HUDEP-2 (cell line): Measurements from ENCODE around the gene IFNA5.

Experiments
- DNase-seq, 76 experiments: peaks; one replicate each; lab custom pipeline; 2025; ENCODE audit not compliant: unreplicated experiment in 76 of 76; lab: John Stamatoyannopoulos, UW

The IFNA5 gene

GRCh38 chr9:21305213-21305612, at the start of gene IFNA5:
Gene IFNA5, minus strand, starts transcription at chr9:21305313. Its CDS starts 57 bp downstream, at chr9:21305256.
- DNase-seq, result no peak

DNA sequence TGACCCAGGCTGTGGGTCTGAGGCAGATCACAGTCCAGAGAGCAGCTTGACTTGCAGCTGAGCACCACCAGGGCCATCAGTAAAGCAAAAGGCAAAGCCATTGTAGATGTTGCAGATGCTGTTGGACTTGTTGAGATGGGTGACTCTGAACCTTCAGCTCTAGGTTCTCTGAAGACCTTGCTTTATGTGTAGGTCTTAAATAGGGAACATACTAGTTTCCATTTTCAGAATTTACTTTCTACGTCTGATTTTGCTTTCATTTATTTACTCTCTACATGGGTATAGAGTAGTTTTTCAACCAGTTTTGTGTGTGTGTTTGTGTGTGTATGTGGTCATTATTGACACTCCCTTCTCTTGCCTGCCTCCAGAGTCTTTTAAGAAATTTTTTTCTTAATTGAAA, 45.7 kb upstream of the IFNA5 start, which contains the start of gene IFNA6:
Gene IFNA6 (minus strand): TSS at position 101 of the 400 bp plus-strand sequence. CDS start 0 bp downstream, at position 101.
- DNase-seq, result no peak

- DNase-seq, result no peak
Measured at GRCh38 chr9:21348430-21348970, 43.4 kb upstream of the IFNA5 start.

GRCh38 chr9:21340735-21341134, 35.6 kb upstream of the IFNA5 start:
- no peak for DNase-seq

GRCh38 chr9:21336457-21336856, 31.3 kb upstream of the IFNA5 start:
- peak in 2 of 76 experiments; percentile 3 to 10 for DNase-seq

- peak in 75 of 76 experiments; percentile 20 to 90 (median 79) for DNase-seq
Measured at GRCh38 chr9:21334701-21335632, 29.9 kb upstream of the IFNA5 start, which contains the start of gene KLHL9. Gene KLHL9, minus strand, starts transcription at chr9:21335404. Its CDS starts 545 bp downstream, at chr9:21334859.

DNA sequence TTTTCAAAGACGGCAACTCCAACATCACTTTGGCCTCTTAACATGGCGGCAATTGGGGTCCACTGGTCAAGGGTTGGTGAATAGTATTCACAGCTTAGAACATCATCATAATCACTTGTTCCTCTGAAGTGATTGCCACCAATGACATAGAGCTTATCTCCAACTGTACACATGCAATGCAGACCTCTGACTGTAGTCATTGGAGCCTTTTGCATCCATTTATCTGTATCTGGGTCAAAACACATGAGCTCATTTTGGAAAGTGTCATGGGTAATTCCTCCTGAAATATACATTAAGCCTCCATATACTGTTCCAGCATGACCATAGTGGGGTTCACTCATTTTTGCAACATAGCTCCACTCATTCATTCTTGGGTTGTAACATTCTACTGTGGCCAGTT, 28.1 kb upstream of the IFNA5 start:
- peak in 10 of 76 experiments; percentile 2 to 25 (median 12) for DNase-seq

GRCh38 chr9:21331676-21332402, 26.7 kb upstream of the IFNA5 start:
- DNase-seq, result no peak

- peak in 22 of 76 experiments; percentile 2 to 47 (median 23) for DNase-seq
Measured at GRCh38 chr9:21326526-21327139, 21.5 kb upstream of the IFNA5 start.

DNA sequence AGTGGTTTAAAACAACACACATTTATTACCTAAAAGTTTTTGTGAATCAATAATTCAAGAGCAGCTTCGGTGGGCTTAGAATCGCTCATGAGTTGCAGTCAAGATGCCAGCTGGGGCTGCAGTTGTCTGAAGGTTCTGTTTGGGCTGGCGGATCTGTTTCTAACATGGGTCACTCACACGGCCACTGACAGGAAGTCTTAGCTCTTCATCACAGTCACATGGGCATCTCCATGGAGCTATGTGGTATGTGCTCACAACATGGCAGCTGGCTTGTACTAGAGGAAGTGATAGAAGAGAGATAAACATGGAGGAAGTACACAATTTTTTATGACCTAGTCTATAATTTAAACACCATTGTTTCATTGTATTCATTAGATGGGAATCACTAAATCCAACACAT, 18.9 kb upstream of the IFNA5 start:
- DNase-seq, result no peak

- no peak for DNase-seq
Measured at GRCh38 chr9:21322911-21323461, 17.9 kb upstream of the IFNA5 start.

DNA sequence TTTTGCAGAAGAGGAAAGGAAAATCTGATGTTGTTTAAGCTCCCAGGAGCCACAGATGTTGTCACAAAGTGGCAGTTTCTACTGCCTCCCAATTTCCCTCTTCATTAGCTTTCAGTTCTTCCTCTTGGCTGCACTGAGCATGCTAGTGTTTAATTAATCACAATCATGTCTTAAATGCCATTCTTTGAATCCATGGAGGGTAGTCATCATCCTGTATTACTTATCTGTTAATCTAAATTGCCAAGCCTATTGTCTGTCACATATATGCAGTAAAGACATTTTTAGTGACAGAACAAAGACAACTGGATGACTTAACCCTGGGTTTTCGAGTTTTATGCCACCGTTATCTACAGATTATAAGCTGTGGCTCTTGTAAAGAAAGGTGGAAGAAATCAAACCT, 15.4 kb upstream of the IFNA5 start:
- DNase-seq, result no peak

DNA sequence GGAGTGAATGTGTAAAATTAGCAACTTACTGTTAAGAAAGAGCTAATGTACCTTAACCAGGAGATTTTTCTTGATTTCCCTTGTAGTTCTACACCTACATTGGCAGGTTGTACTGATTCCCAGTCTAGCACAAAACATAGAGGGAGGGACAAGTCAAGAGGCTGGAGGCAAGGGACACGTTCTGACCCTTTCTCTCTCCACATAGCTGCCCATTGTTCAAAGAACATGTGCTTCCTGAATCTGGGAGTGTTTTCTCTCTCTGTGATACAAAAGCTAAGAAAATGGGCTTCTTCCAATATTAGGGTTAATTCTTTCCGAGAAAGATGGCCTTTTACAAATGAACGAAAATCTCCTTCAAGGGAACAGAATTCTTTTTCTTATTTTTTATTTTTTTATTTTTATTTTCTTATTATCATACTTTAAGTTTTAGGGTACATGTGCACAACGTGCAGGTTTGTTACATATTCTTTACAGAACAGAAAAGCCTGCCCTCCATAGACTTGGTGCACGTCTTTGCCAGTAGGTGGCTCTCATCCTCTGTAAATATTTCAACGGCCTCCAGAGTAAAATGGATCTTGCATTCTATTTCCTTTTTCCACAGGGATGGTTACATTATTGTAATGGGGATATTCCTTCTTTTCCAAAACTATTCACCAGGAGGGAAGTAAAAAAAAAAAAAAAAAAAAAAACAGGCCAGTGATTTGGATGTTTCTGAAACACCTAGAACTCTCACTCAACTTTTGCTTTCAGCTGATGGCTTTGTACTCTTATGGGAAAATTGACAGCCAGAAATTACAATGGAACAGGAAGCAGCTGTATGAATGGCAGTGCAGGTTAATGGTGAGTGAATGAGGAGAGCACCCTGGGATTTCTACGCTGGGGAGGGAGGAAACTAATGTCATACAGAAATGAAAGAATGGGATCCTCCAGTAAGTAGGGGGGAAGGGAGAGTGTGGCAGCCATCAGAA, 13.1 kb upstream of the IFNA5 start:
- DNase-seq, result peak in 21 of 76 experiments; percentile 1 to 45 (median 15)

GRCh38 chr9:21316860-21317259, 11.7 kb upstream of the IFNA5 start:
- peak in 1 of 76 experiments; percentile 7 for DNase-seq

DNA sequence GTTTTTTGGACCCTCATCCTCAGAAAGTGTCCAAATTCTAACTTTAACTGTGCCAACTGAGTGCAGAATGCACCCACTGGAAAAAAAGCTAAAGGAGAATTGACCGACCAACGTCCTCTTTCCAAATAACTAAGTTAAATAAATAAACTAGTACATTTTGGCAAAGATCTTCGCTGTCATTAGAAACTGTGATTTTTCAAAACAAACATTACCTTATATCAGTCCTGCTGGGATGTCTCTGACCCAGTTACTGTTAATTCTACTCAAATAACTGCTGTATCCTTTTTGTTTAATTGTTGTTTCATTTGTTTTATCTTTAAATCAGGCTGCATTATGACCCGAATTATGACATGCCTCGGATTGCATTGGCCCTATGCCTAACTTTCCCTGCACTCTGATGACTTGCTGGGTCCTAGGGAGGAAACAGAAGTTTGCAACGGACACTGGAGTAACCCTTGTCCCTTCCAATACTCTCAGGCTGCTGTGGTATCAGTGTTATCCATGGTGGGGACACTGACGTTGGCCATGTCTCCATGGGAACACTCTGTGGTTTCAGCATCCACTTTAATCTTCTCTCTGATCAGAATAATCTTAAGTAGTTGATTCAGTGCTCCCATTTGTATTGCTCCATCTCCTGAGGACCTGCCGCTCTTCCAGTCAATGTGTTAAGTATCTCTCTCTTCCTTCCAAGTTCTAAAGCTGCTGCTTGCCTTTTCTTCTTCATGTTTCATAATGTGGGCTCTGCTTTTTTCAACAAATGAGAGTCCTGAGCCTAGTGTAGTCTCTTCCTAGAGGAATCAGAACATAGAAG, 11.1 kb upstream of the IFNA5 start:
- DNase-seq, result no peak

DNA sequence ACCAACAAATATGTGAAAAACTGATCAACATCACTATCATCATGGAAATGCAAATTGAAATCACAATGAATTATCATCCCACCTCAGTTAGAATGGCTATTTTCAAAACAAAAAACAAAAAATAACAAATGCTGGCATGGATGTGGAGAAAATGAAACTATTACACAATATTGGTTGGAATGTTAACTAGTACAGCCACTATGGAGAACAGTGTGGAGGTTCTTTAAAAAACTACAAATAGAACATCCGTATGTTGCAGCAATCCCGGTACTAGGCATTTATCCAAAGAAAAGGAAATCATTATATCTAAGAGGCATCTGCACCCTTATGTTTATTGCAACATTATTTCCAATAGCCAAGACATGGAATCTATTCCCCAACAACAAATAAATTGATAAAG, 9.0 kb upstream of the IFNA5 start:
- no peak for DNase-seq

DNA sequence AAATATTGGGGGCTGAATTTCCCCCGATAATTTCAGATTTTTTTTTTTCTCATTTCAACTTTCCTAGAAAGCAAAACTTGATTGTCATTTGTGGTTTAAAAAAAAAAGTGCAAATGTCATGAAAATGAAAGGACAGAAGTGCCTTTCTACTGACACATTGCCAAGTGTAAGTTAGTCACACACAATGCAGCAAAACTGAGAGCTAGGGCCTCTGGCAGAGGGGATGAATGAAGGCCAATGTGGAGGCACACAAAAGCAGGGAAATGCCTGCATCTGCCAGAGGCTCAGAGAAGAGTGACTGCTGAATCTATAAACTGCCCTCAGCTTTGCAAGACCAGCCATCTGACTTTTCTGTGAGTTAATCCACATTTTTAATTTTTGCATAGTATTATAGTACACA, 6.8 kb upstream of the IFNA5 start:
- DNase-seq, result no peak

- DNase-seq, result no peak
Measured at GRCh38 chr9:21295992-21296391, 9.1 kb downstream of the IFNA5 start.
